GM18868 (cell line): ENCODE data around the gene DIP2C.

Experiments used
- ATAC-seq: cut with Tn5 transposase; IDR thresholded peaks from one replicate; pipeline ENCODE4 v1.9.1; 2021; ENCODE audit warnings: mild to moderate bottlenecking, moderate library complexity; ENCODE audit not compliant: unreplicated experiment

Gene DIP2C

GRCh38 chr10:230758-231157, 458.7 kb downstream of the DIP2C start:
- ATAC-seq = no peak

GRCh38 chr10:228366-228765, 461.1 kb downstream of the DIP2C start:
- no peak for ATAC-seq

- no peak for ATAC-seq
Observed at GRCh38 chr10:227014-227413, 462.5 kb downstream of the DIP2C start.

GRCh38 chr10:226018-226417, 463.4 kb downstream of the DIP2C start:
- ATAC-seq = no peak

- peak; percentile 54 for ATAC-seq
Observed at GRCh38 chr10:224571-224970, 464.9 kb downstream of the DIP2C start.
